Hematopoietic multipotent progenitor cell (in vitro differentiated cells): ENCODE results near the gene HDLBP. TPM values are rescaled to one million over a fixed set of nuclear protein-coding genes. Genes with fewer than 3 reads are reported as not detected.
A peak's percentile ranks its signal among the peaks of the same experiment; 100 is the strongest.
"Not testable (repeated sequence)": the region's sequence is repeated elsewhere in the genome, so short reads cannot be mapped to it uniquely, and the experiment has no call there.

Experiments used
- DNase-seq, 3 donors: peaks; one replicate each; pipeline ENCODE4 v3.0.0-alpha.2; 2011 to 2015; ENCODE audit warnings: low read depth in 2 of 3, low spot score in 2 of 3
- total RNA-seq: library from RNA; depleted of rRNA; stranded (reverse); fragments of >200 nt; gene quantifications from one replicate; pipeline ENCODE4 v1.2.3, GENCODE V29; 2012

The HDLBP gene
- total RNA-seq, 1 donor: 198 TPM

GRCh38 chr2:241308832-241309500, 6.5 kb downstream of the HDLBP start:
- DNase-seq: no peak

- no peak for DNase-seq
Measured at GRCh38 chr2:241308267-241308666, 7.2 kb downstream of the HDLBP start.

- no peak for DNase-seq
Measured at GRCh38 chr2:241307055-241307454, 8.4 kb downstream of the HDLBP start.

GRCh38 chr2:241304039-241304670, 11.3 kb downstream of the HDLBP start:
- DNase-seq: no peak

- DNase-seq: peak in 1 of 3 donors; percentile 19
Measured at GRCh38 chr2:241302759-241303651, 12.5 kb downstream of the HDLBP start.

GRCh38 chr2:241302083-241302482, 13.4 kb downstream of the HDLBP start:
- DNase-seq: no peak

GRCh38 chr2:241300000-241300399, 15.5 kb downstream of the HDLBP start:
- DNase-seq: no peak

- peak; percentile 21 to 71 (median 27) for DNase-seq
Measured at GRCh38 chr2:241298673-241299072, 16.8 kb downstream of the HDLBP start.

- no peak for DNase-seq
Measured at GRCh38 chr2:241296767-241297166, 18.7 kb downstream of the HDLBP start.

GRCh38 chr2:241295326-241296095, 20.0 kb downstream of the HDLBP start:
- no peak for DNase-seq

- DNase-seq: not testable (repeated sequence)
Measured at GRCh38 chr2:241293378-241293797, 22.1 kb downstream of the HDLBP start.

GRCh38 chr2:241291977-241292376, 23.5 kb downstream of the HDLBP start:
- no peak for DNase-seq

GRCh38 chr2:241291153-241291552, 24.3 kb downstream of the HDLBP start:
- no peak for DNase-seq

- DNase-seq: peak in 1 of 3 donors; percentile 34
Measured at GRCh38 chr2:241289597-241289996, 25.9 kb downstream of the HDLBP start.

GRCh38 chr2:241289053-241289452, 26.4 kb downstream of the HDLBP start:
- no peak for DNase-seq

GRCh38 chr2:241288324-241288888, 27.1 kb downstream of the HDLBP start:
- DNase-seq: no peak

GRCh38 chr2:241286348-241287090, 29.0 kb downstream of the HDLBP start:
- no peak for DNase-seq

- DNase-seq: no peak
Measured at GRCh38 chr2:241285596-241285995, 29.9 kb downstream of the HDLBP start.

- no peak for DNase-seq
Measured at GRCh38 chr2:241282555-241282954, 32.9 kb downstream of the HDLBP start.

- DNase-seq: no peak
Measured at GRCh38 chr2:241280291-241280690, 35.2 kb downstream of the HDLBP start.
